HCT116 (cell line): Measurements from ENCODE around the gene EXOSC5. TPM values are rescaled to one million over a fixed set of nuclear protein-coding genes. Genes with fewer than 3 reads are reported as not detected.

Source experiments
- ATAC-seq: fragments of 200-7000 bp; cut with Tn5 transposase; 2 replicates; pipeline ENCODE4 v1.9.1; 2020; ENCODE audit warnings: mild to moderate bottlenecking, moderate library complexity
- BruUV-seq: library from RNA; stranded (reverse); fragments of 400-500 nt; replicated peaks from 2 replicates; lab custom pipeline; 2021; lab: Mats Ljungman, UMichigan
- CTCF ChIA-PET: fragments of 300-600 bp; sonication (Branson Sonifier 250); formaldehyde crosslinking; loops from one replicate; lab custom pipeline; 2021; ENCODE audit warnings: antibody characterized with exemption; lab: Charles Lee
- POLR2A ChIA-PET: fragments of 300-600, 350-600 bp; sonication (Branson Sonifier 250); formaldehyde crosslinking; loops from one replicate; lab custom pipeline; 2021; ENCODE audit warnings: antibody characterized with exemption; lab: Charles Lee
- RAD21 ChIA-PET, 2 experiments: fragments of 300-600 bp; sonication (Branson Sonifier 250); formaldehyde crosslinking; loops; one replicate each; lab custom pipeline; 2023; ENCODE audit warnings: low total read pairs in 2 of 2; ENCODE audit not compliant: uncharacterized antibody in 2 of 2, unreplicated experiment in 2 of 2, low non-redundant PET in 1 of 2; lab: Charles Lee
- DNase-seq: peaks from one replicate; pipeline ENCODE4 v3.0.0-alpha.2; 2010; ENCODE audit warnings: low read depth, low spot score
- H2AFZ ChIP-seq: fragments of 200-600 bp; shearing (Covaris generic), sonication (generic); 2 replicates; pipeline ENCODE4 v1.6.1; 2017; ENCODE audit warnings: low read depth, mixed run types, mixed read lengths, antibody characterized with exemption, low read length; ENCODE audit not compliant: poor library complexity, severe bottlenecking
- H3K27ac ChIP-seq: 2 replicates; pipeline ENCODE4 v1.5.1; 2012; ENCODE audit warnings: low read depth, low read length
- H3K27me3 ChIP-seq: fragments of 200-600 bp; sonication (generic); 2 replicates; pipeline ENCODE4 v1.6.1; 2016; ENCODE audit warnings: mixed run types, low read length, mixed read lengths; ENCODE audit not compliant: insufficient read depth
- H3K36me3 ChIP-seq, 2 experiments: fragments of 200-500 bp in 1 of 2; fragments of 200-600 bp in 1 of 2; sonication (Bioruptor generic) in 1 of 2; sonication (generic) in 1 of 2; 2 replicates each; pipeline versions ENCODE4 v1.5.1 to v1.6.1; 2014 to 2016; ENCODE audit warnings: low read length in 2 of 2, inconsistent platforms in 1 of 2, mixed read lengths in 1 of 2, mixed run types in 1 of 2; ENCODE audit not compliant: insufficient read depth in 2 of 2, control insufficient read depth in 1 of 2
- H3K4me1 ChIP-seq, 2 experiments: fragments of 200-600 bp in 1 of 2; sonication (generic) in 1 of 2; 2 replicates each; pipeline versions ENCODE4 v1.5.1 to v1.6.1; 2012 to 2017; ENCODE audit warnings: low read length in 2 of 2, inconsistent platforms in 1 of 2, mild to moderate bottlenecking in 1 of 2, mixed read lengths in 1 of 2, mixed run types in 1 of 2, moderate library complexity in 1 of 2; ENCODE audit not compliant: insufficient read depth in 2 of 2, control insufficient read depth in 1 of 2
- H3K4me2 ChIP-seq: fragments of 200-600 bp; sonication (generic); 2 replicates; pipeline ENCODE4 v1.6.1; 2017; ENCODE audit warnings: mixed run types, low read length, mixed read lengths
- H3K4me3 ChIP-seq, 2 experiments: fragments of 200-600 bp in 1 of 2; sonication (generic) in 1 of 2; replicated peaks in 1 of 2; 2 replicates each; pipeline ENCODE4 v1.5.1; 2011 to 2016; ENCODE audit warnings: low read length in 2 of 2, control low read depth in 1 of 2, low read depth in 1 of 2, mild to moderate bottlenecking in 1 of 2, mixed read lengths in 1 of 2, mixed run types in 1 of 2
- H3K79me2 ChIP-seq: fragments of 200-600 bp; sonication (generic); 2 replicates; pipeline ENCODE4 v1.6.1; 2017; ENCODE audit warnings: mild to moderate bottlenecking, mixed run types, low read length, moderate library complexity, mixed read lengths; ENCODE audit not compliant: insufficient read depth
- H3K9ac ChIP-seq: fragments of 200-600 bp; sonication (generic); 2 replicates; pipeline ENCODE4 v1.6.1; 2016; ENCODE audit warnings: low read length, mixed read lengths
- H3K9me2 ChIP-seq: fragments of 200-600 bp; sonication (generic), shearing (Covaris generic); 2 replicates; pipeline ENCODE4 v1.6.1; 2017; ENCODE audit warnings: mixed run types, mild to moderate bottlenecking, moderate library complexity; ENCODE audit not compliant: insufficient read depth
- H3K9me3 ChIP-seq, 2 experiments: fragments of 200-500 bp in 1 of 2; fragments of 200-600 bp in 1 of 2; sonication (Bioruptor generic) in 1 of 2; sonication (generic) in 1 of 2; 2 replicates each; pipeline ENCODE4 v1.6.1; 2014 to 2017; ENCODE audit warnings: low read length in 2 of 2, mixed read lengths in 2 of 2, inconsistent platforms in 1 of 2, low read depth in 1 of 2, mild to moderate bottlenecking in 1 of 2, mixed run types in 1 of 2, moderate library complexity in 1 of 2; ENCODE audit not compliant: control insufficient read depth in 1 of 2, insufficient read depth in 1 of 2
- H4K20me1 ChIP-seq: fragments of 200-600 bp; sonication (generic), shearing (Covaris generic); 2 replicates; pipeline ENCODE4 v1.6.1; 2017; ENCODE audit warnings: mixed run types, mild to moderate bottlenecking, moderate library complexity; ENCODE audit not compliant: insufficient read depth
- CEBPB ChIP-seq: IDR thresholded peaks from 2 replicates; pipeline ENCODE4 v1.6.1; 2012; ENCODE audit warnings: low read depth
- CTCF ChIP-seq, 3 experiments: fragments of 200-600 bp in 1 of 3; sonication (generic) in 1 of 3; IDR thresholded peaks in 2 of 3; conservative IDR thresholded peaks in 1 of 3; 2 replicates each; pipeline ENCODE4 v1.5.1; 2012 to 2017; ENCODE audit warnings: low read depth in 2 of 3, low read length in 2 of 3, antibody characterized with exemption in 1 of 3, borderline replicate concordance in 1 of 3, control low read depth in 1 of 3, mild to moderate bottlenecking in 1 of 3, mixed read lengths in 1 of 3, mixed run types in 1 of 3, moderate library complexity in 1 of 3; ENCODE audit not compliant: insufficient read depth in 1 of 3
- EGR1 ChIP-seq: IDR thresholded peaks from 2 replicates; pipeline ENCODE4 v1.6.1; 2012; ENCODE audit warnings: low read depth
- ELF1 ChIP-seq: IDR thresholded peaks from 2 replicates; pipeline ENCODE4 v1.6.1; 2012; ENCODE audit warnings: low read depth, borderline replicate concordance
- EZH2 ChIP-seq: fragments of 200-600 bp; sonication (generic); IDR thresholded peaks from 2 replicates; pipeline ENCODE4 v1.6.1; 2017; ENCODE audit warnings: antibody characterized with exemption, mixed run types
- JUND ChIP-seq: IDR thresholded peaks from 2 replicates; pipeline ENCODE4 v1.6.1; 2012
- MAX ChIP-seq: IDR thresholded peaks from 2 replicates; pipeline ENCODE4 v1.6.1; 2012
- POLR2AphosphoS5 ChIP-seq: IDR thresholded peaks from 2 replicates; pipeline ENCODE4 v1.6.1; 2011; ENCODE audit warnings: mild to moderate bottlenecking, low read depth, low read length, moderate library complexity
- RAD21 ChIP-seq: IDR thresholded peaks from 2 replicates; pipeline ENCODE4 v1.6.1; 2012; ENCODE audit warnings: low read depth, mild to moderate bottlenecking
- ZBTB33 ChIP-seq: IDR thresholded peaks from 2 replicates; pipeline ENCODE4 v1.6.1; 2011; ENCODE audit warnings: mild to moderate bottlenecking, low read length, moderate library complexity; ENCODE audit not compliant: insufficient replicate concordance; ENCODE audit errors: extremely low read depth
- intact Hi-C: fragments of 100-400 bp; cut with micrococcal nuclease; formaldehyde crosslinking; loops from 2 replicates; pipeline ENCODE4 v1.10.0; 2022
- total RNA-seq: library from RNA; stranded (reverse); gene quantifications from one replicate; pipeline ENCODE4 v1.2.1, GENCODE V29; 2021; ENCODE audit not compliant: unreplicated experiment

The EXOSC5 gene
- total RNA-seq, 1 experiment from 2014 or later, result 57.5 TPM

GRCh38 chr19:41377977-41378709 is 19.0 kb downstream of the EXOSC5 start:
- ATAC-seq, result no peak
- POLR2A ChIA-PET, result no interaction called here

More at GRCh38 chr19:41377977-41378709, 19.0 kb downstream of the EXOSC5 start:
- Histone ChIP-seq H3K4me2 (no peak overlapping the region), H2AFZ (no peak overlapping the region), H3K36me3 (no peaks in the 10 kb centered on the region; a peak in 1 of 4 replicates), H3K27me3 (no peaks in the 10 kb centered on the region), H3K79me2 (no peaks in the 10 kb centered on the region), H3K9ac (no peak overlapping the region), H3K4me3 (no peak overlapping the region), H3K4me1 (peaks cover 10 to 26% of the 10 kb centered on the region in 2 experiments), H3K27ac (no peak overlapping the region), H4K20me1 (no peaks in the 10 kb centered on the region), H3K9me3 (no peaks in the 10 kb centered on the region), H3K9me2 (no peaks in the 10 kb centered on the region)
- no TSS peak for BruUV-seq
- ChIA-PET CTCF (no interaction called here), RAD21 (no interaction called here)
- no peak for DNase-seq
- intact Hi-C loops, result no loop called here
- TF ChIP-seq MAX, result no peak
- TF ChIP-seq CTCF (IDR thresholded peaks at IDR 0.05 in 2 of 3, conservative IDR thresholded peaks at IDR 0.05 in 1 of 3; ENCODE audit: borderline replicate concordance in 1 of 3, insufficient read depth in 1 of 3, low read depth in 2 of 3, low read length in 2 of 3), result no peak
- TF ChIP-seq ELF1, result no peak
- no peak for TF ChIP-seq POLR2AphosphoS5
- no peak for TF ChIP-seq EGR1
- no peak for TF ChIP-seq RAD21
- no peak for TF ChIP-seq JUND
- TF ChIP-seq ZBTB33, result no peak
- TF ChIP-seq EZH2, result no peak
- TF ChIP-seq CEBPB, result no peak
